Measurements from ENCODE around the gene ZNF547.

The ZNF547 gene

DNA sequence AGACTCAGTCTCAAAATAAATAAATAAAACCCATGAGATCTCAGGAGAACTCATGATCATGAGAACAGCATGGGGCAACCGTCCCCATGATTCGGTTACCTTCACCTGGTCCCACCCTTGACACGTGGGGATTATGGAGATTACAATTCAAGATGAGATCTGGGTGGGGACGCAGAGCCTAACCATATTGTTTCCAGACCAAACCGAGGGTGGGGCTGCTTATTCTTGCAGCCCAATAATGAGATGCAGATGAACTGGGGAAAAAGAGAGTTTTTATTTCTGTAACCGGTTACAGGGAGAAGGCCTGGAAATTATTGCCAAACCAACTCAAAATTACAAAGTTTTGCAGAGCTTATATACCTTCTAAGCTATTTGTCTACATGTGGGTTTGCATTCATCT is 12.8 kb downstream of the ZNF547 start:
- no peak for DNase-seq

DNA sequence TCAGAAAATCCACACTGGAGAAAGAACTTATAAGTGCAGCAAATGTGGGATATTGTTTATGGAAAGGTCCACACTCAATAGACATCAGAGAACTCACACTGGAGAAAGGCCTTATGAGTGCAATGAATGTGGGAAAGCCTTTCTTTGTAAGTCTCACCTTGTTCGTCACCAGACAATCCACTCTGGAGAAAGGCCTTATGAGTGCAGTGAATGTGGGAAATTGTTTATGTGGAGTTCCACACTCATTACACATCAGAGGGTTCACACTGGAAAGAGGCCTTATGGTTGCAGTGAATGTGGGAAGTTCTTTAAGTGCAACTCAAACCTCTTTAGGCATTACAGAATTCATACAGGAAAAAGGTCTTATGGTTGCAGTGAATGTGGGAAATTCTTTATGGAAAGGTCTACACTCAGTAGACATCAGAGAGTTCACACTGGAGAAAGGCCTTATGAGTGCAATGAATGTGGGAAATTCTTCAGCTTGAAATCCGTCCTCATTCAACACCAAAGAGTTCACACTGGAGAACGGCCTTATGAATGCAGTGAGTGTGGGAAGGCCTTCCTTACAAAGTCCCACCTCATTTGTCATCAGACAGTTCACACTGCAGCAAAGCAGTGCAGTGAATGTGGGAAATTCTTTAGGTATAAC is 14.3 kb downstream of the ZNF547 start:
- no peak for DNase-seq

DNA sequence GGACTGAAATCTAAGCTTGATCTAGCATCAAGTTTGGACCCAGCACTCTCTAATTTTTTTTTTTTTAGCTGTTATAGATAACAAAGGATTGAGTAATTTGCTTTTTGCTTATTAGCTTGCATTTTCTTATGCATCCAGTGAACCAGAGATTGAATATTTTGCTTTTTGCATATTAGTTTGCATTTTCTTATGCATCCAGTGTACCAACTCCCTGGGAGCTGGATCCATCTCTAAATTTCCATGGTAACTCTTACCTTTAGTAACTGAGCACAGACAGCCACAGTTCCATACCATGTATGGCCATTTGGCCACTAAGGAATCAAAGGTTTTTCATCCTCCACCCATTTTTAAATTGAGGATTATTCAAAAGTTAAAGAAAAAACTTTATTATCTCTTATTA is 17.6 kb downstream of the ZNF547 start:
- DNase-seq = no peak

DNA sequence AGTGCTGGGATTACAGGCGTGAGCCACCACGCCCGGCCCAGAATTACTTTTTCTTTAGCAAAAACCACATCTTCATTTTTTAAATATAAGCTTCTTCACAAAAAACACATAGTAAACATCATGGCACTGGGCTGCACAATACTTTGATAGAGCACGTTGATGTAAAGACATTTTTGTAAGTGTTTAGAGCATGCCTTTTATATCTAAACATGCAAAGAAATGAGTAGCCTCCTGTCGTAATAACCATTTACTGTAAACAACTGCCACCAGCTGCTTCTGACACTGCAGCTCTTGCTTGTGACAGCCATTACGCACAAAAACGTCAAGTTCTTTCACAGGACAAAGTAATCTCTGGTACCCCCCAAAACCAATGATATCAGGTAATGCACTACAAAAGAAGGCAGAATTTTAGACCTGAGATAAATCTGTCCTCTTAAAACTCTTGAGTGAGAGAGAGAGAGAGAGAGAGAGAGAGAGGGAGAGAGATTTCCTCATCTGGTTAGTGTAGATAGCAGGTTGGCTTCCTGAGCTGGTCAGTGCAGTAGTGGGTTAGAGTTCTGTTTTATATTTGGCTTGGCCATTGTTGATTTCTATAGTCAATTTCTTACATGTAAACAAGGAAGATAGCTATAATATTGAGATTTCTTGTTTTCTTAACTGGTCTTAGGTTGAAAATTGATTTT is 19.6 kb downstream of the ZNF547 start:
- DNase-seq = no peak

DNA sequence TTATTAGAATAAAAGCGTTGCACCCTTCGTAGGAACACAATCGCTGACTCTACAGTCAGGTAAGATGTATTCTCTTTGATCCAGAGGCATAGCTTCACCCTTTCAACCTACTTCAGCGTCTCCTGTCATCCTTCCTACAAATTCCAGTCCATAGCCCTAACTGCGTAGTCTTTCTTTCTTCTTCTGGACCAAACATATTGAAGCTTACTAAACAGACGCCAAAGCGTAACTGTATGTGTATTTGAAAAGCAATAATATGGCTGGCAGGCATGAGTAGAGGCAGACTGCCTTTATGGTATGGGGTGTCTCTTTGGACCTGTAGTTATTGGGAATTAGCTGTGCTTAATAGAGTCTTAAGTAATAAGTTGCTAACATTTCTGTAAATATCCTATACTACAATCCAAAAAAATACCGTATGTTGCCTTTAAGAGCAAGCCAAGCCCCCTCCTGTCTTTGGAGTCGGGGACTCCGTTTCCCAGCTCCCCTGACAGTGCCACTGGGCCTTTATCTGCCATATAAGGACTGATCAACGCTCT is 25.9 kb downstream of the ZNF547 start:
- DNase-seq = no peak

DNA sequence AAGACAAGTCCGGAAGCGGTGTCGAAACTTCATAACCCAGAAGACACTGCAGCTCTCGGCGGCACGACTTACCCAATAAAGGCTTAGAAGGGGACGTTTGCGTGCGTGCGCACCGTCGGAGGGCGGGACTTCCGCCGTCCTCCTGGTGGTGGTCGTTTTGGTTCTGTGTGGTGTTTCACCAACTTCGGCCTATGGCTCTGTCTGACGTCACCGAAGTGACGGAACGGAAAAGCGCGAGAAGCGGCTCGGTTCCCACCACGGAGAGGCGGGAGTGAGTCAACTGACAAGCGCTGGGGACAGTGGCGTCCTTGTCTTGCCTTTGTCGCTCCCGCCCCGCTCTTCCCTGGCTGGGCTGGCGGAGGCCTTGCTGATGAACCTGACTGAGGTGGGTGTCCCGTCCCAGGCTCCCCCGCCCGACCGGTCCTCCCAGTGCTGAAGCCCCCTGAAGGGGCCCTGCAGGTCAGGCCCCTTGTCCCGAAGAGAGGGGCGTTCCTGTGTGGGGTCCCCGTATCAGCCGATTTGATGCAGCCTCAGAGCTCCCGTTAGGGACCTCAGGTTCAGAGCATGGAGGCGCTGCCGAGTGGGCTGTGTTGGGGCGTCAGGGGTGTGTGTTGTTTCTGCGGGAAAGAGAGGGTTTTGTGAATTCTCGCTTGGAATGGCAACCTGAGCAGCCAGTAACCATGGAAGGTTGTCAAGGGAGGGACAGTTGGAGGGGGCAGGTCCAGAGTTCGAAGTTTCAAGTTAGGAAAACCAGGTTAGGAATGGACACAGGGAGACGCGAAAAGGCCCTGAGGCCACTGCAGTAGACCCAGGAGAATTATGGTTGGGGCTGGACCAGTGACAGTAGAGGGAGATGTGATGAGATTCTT is 26.6 kb downstream of the ZNF547 start, which contains the start of gene ZNF548:
ZNF548 (plus strand) TSS at position 125 of the 869 bp plus-strand sequence; CDS start at position 371, 246 bp downstream.
- peak; percentile 97 for DNase-seq

- DNase-seq = no peak
Observed at GRCh38 chr19:57395710-57396109, 32.4 kb downstream of the ZNF547 start.

- DNase-seq = no peak
Observed at GRCh38 chr19:57398868-57399267, 35.5 kb downstream of the ZNF547 start.

DNA sequence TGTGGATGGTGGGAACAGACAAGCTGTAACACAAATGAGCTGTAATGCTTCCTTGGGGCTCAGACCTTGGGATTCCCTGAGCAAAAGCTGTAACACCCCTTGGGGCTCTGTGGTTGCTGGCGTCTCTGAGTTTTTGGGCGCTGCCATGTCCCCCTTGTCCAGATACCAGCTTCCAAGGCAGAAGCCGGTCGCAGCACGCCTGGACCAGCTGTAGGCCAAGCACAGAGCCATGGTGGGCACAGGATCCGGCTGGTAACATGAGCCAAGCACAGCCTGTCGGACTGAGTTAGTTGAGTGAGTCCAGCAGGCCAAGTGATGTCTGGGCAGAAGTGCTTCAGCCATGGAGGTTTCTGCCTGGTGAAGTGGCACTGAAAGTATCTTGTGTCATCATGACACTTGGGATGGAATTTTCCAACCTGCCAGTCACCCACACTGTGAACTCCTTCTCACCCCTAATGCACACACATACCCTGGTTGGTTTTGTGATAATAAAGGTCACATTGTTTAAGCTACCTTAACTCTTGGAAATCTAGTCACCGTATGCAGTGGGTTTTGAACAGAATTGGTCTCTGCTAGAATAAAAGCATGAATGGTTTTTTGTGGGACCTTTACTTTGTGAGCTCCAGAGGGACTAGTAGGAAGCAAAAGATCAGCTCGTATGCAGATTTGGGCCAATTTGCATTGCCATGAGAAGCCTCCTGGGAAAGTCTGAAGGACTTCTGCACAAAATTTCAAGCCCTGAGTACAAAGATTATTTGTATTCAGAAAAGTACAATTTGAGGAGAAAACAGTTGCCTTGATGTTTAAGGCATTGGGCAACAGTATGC is 40.6 kb downstream of the ZNF547 start:
- no peak for DNase-seq

DNA sequence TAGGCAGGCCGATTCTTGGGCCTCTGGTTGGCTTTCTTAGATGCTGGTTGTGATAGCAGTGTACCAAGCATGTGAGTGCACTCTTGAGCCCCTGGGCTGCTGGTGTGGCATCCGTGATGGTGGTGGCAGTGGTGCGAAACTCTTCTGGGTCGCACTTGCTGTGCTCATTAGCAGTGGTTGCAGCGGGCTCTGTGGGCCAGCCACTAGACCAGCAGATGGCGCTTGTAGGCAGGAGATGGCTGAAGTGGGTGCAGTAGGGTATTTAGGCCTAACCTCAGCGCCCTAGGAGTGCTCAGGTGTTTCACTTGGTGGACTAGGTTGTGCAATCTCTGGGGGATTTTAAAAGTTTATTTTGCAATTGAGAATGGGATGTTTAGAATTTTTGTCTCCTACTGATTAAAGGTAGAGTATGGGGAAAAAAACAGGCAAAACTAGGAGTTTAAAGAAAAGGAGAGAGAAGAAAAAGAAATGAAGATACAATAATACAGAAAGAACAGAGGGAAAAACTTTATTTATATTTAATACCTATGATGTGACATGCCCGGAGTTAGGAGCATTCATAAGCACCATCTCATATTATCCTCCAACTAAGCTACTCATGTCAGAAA is 43.3 kb downstream of the ZNF547 start:
- DNase-seq = peak; percentile 64

- peak; percentile 92 for DNase-seq
Observed at GRCh38 chr19:57410877-57411671, 47.7 kb downstream of the ZNF547 start, which contains the start of gene ZNF17. Gene ZNF17 (plus strand): TSS chr19:57411161. CDS start chr19:57413616, 2,455 bp downstream.

GRCh38 chr19:57419439-57419838 is 56.1 kb downstream of the ZNF547 start:
- DNase-seq = no peak

DNA sequence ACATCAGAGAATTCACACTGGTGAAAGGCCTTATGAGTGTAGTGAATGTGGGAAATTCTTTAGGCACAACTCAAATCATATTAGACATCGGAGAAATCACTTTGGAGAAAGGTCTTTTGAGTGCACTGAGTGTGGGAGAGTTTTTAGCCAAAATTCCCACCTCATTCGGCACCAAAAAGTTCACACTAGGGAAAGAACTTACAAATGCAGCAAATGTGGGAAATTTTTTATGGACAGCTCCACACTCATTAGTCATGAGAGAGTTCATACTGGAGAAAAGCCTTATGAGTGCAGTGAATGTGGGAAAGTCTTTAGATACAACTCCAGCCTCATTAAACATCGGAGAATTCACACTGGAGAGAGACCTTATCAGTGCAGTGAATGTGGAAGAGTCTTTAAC is 57.7 kb downstream of the ZNF547 start:
- DNase-seq = no peak

Data from retina (tissue), 1 donor.